ENCODE results near the gene GCDH.

Gene GCDH

GRCh38 chr19:12880551-12881171 lies 10.3 kb upstream of the GCDH start:
- Histone ChIP-seq H3K27me3 (ENCODE audit: control insufficient read depth, insufficient read depth, low read length) (peaks cover 15% of the 10 kb centered on the region), H3K36me3 (ENCODE audit: control insufficient read depth, insufficient read depth, low read length) (no peaks in the 10 kb centered on the region), H3K4me3 (ENCODE audit: low read length) (peak overlapping the region; percentile 44), H3K9ac (ENCODE audit: low read length) (peak overlapping the region; percentile 79), H3K4me1 (ENCODE audit: control insufficient read depth, insufficient read depth, low read length) (peaks cover 18% of the 10 kb centered on the region), H3K9me3 (ENCODE audit: control insufficient read depth, low read length) (peaks cover 4% of the 10 kb centered on the region)

DNA sequence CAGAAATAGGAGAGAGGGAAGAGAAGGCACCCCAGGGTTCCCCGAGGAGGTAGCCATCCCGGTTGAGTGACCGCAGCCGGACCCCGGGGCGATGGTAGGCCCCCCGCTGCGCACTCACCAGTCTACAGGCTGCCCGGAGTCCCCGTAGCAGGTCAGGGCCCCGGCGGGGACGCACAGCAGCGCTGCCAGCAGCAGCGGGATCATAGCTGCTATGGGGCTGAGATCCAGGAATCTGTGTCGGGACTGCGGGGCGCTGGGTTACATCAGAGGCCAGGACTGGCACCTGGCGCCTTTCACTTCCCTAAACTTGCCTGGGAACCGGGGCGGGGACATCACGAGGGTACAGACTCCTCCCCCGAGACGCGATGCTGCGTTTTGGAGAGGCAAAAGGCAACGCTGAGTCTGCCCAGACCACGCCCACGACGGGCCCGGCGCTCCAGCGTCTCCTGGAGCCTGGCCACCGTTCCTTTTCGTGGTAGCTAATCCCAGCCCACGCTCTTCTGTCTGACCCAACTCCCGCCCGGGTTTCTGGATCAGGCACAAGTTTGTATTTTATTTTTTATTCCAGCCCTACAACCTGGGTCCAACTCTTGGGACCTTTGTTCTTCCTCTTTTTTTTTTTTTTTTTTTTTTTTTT lies 9.7 kb upstream of the GCDH start, which contains the start of gene DNASE2:
TSS of gene DNASE2 (minus strand) at position 278 of the 637 bp plus-strand sequence. CDS start at position 204, 74 bp downstream.
- Histone ChIP-seq H3K9me3 (ENCODE audit: control insufficient read depth, low read length) (peaks cover 4% of the 10 kb centered on the region), H3K9ac (ENCODE audit: low read length) (peak within 1 kb of the TSS; percentile 79), H3K36me3 (ENCODE audit: control insufficient read depth, insufficient read depth, low read length) (no peaks in the 10 kb centered on the region), H3K4me3 (ENCODE audit: low read length) (peak within 1 kb of the TSS; percentile 44), H3K27me3 (ENCODE audit: control insufficient read depth, insufficient read depth, low read length) (peaks cover 21% of the 10 kb centered on the region), H3K4me1 (ENCODE audit: control insufficient read depth, insufficient read depth, low read length) (peaks cover 18% of the 10 kb centered on the region)

DNA sequence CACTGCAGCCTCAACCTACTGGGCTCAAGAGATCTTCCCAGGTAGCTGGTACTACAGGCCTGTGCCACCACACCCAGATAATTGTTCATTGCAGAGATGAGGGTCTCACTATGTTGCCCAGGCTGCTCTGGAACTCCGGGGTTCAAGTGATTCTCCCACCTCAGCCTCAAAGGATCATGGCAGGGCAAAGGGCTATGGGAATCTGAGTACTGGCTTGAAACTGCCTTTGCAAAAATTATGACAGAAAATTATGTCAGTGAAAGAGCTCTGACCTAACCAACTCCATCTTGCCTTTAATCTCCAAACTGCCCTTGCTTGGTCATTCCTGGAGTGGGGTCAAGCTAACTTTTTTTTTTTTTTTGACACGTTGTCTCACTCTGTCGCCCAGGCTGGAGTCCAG lies 8.4 kb upstream of the GCDH start:
- no peak overlapping the region for H3K9ac ChIP-seq (ENCODE audit: low read length)

DNA sequence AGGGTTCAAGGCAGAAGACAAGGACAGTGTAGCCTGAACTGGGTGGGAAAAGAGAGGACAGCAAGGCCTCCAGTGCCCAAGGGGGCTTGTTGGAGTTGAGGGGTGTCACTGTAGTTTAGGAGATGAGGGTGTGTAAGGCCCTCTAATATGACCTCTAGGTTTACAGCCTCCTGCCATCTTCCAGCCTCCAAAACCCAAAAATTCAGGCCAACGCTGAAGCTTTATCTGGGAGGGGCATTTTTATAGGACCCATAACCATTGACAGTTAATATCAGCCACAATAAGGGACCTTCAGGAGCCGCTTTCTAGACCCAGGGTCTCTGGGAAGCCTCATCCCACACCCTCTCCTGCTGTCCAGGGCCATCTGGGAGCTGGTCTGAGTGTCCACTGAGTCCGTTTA lies 6.8 kb upstream of the GCDH start:
- no peak overlapping the region for H3K9ac ChIP-seq (ENCODE audit: low read length)
- no peak overlapping the region for H3K4me3 ChIP-seq (ENCODE audit: low read length)
- H3K9me3 ChIP-seq (ENCODE audit: control insufficient read depth, low read length): peaks cover 4% of the 10 kb centered on the region
- peaks cover 28% of the 10 kb centered on the region for H3K27me3 ChIP-seq (ENCODE audit: control insufficient read depth, insufficient read depth, low read length)
- H3K4me1 ChIP-seq (ENCODE audit: control insufficient read depth, insufficient read depth, low read length): peaks cover 18% of the 10 kb centered on the region
- H3K36me3 ChIP-seq (ENCODE audit: control insufficient read depth, insufficient read depth, low read length): no peaks in the 10 kb centered on the region

More for the DNA sequence above, 8.4 kb upstream of the GCDH start:
- Histone ChIP-seq H3K36me3 (ENCODE audit: control insufficient read depth, insufficient read depth, low read length) (no peaks in the 10 kb centered on the region), H3K4me3 (ENCODE audit: low read length) (no peak overlapping the region), H3K27me3 (ENCODE audit: control insufficient read depth, insufficient read depth, low read length) (peaks cover 28% of the 10 kb centered on the region), H3K9me3 (ENCODE audit: control insufficient read depth, low read length) (peaks cover 4% of the 10 kb centered on the region), H3K4me1 (ENCODE audit: control insufficient read depth, insufficient read depth, low read length) (peaks cover 18% of the 10 kb centered on the region)

- Histone ChIP-seq H3K4me3 (ENCODE audit: low read length) (no peak overlapping the region), H3K9me3 (ENCODE audit: control insufficient read depth, low read length) (peaks cover 4% of the 10 kb centered on the region), H3K4me1 (ENCODE audit: control insufficient read depth, insufficient read depth, low read length) (peaks cover 18% of the 10 kb centered on the region), H3K27me3 (ENCODE audit: control insufficient read depth, insufficient read depth, low read length) (peaks cover 28% of the 10 kb centered on the region), H3K9ac (ENCODE audit: low read length) (no peak overlapping the region), H3K36me3 (ENCODE audit: control insufficient read depth, insufficient read depth, low read length) (no peaks in the 10 kb centered on the region)
These were observed 6.4 kb upstream of the GCDH start for GRCh38 chr19:12884627-12884925.

DNA sequence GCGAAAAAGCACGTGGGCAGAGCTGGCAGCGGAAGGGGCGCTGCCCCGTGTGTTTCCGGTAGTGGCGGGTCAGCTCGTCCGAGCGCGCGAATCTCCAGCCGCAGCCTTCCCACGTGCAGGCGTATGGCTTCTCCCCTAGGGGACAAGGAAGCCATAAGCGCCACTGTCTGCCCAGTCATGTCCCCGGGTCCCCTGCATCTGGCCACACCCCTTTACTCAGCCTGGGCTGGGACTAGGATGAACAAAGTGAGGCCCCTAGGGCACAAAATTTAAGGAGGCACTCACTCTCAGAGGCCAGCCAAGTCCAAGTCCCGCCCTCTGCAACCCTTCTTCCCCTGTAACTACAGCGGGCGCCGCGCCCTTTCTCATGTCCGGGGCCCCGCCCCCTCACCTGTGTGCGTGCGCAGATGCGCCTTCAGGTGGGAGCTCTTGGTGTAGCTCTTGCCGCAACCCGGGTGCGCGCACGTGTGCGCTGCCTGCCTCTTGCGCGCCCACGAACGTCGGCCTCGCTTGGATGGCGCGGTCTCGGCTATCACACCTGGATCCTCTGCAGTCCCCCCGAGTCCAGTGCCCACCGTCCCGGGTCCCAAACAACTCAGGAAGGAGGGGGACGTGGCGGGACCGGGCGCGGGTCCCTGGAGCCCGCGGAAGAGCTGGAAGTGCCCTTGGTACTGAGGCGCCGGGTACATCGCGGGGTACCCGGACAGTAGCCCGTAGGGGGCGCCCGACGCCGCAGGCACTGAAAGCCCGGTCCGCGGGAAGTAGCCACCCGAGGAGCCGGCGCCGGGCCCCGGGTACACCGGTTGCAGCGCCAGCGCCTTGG lies 5.8 kb upstream of the GCDH start:
- Histone ChIP-seq H3K4me3 (ENCODE audit: low read length) (no peak overlapping the region), H3K27me3 (ENCODE audit: control insufficient read depth, insufficient read depth, low read length) (peaks cover 28% of the 10 kb centered on the region)

DNA sequence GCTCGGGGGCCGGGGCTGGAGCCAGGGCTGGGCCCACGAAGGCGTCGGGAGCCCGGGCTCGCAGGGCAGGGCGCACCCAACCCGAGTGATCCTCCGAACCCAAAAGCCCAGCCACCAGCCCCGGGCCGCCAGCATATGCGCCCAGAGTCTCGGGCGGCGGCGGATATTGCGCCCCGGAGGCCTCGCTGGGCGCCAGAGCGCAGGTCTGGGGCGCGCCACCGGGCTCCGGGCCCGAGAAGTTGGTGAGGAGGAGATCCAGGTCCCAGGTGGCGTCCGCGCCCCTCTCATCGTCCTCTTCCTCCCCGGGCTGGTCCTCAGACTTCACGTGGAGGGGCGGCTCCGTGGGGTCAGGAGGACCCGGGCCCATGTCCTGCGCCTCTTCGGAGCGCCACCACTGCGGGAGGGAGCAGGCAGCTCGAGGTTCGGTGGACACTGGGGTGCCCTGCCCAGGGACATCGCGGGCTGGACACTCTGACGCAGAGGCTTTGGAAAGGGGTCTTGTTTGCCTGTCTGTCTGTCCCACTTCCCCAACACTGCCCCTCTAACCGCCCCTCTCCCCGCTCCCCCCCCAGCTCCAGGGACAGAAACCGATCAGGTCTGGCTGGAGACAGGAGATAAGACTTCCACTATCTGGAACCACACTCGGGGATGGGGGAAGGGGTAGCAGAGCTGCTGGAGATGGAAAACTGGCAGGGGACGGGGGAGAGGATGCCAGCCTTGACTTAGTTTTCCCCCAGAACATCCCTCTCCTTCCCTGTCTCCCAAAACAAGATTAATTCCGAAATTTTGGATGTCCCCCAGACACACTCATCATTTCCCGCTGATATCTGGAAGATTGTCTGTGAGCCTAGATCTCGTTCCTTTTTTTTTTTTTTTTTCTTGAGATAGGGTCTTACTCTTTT lies 5.0 kb upstream of the GCDH start:
- H3K9me3 ChIP-seq (ENCODE audit: control insufficient read depth, low read length): peaks cover 4% of the 10 kb centered on the region
- no peaks in the 10 kb centered on the region for H3K36me3 ChIP-seq (ENCODE audit: control insufficient read depth, insufficient read depth, low read length)
- H3K9ac ChIP-seq (ENCODE audit: low read length): no peak overlapping the region
- no peak overlapping the region for H3K4me3 ChIP-seq (ENCODE audit: low read length)
- peaks cover 10% of the 10 kb centered on the region for H3K4me1 ChIP-seq (ENCODE audit: control insufficient read depth, insufficient read depth, low read length)
- H3K27me3 ChIP-seq (ENCODE audit: control insufficient read depth, insufficient read depth, low read length): peaks cover 28% of the 10 kb centered on the region

More for the DNA sequence above, 5.8 kb upstream of the GCDH start:
- Histone ChIP-seq H3K9me3 (ENCODE audit: control insufficient read depth, low read length) (peaks cover 4% of the 10 kb centered on the region), H3K9ac (ENCODE audit: low read length) (no peak overlapping the region), H3K36me3 (ENCODE audit: control insufficient read depth, insufficient read depth, low read length) (no peaks in the 10 kb centered on the region), H3K4me1 (ENCODE audit: control insufficient read depth, insufficient read depth, low read length) (peaks cover 16% of the 10 kb centered on the region)

- Histone ChIP-seq H3K9me3 (ENCODE audit: control insufficient read depth, low read length) (peaks cover 4% of the 10 kb centered on the region), H3K4me3 (ENCODE audit: low read length) (no peak overlapping the region), H3K9ac (ENCODE audit: low read length) (no peak overlapping the region), H3K4me1 (ENCODE audit: control insufficient read depth, insufficient read depth, low read length) (peaks cover 13% of the 10 kb centered on the region), H3K36me3 (ENCODE audit: control insufficient read depth, insufficient read depth, low read length) (no peaks in the 10 kb centered on the region), H3K27me3 (ENCODE audit: control insufficient read depth, insufficient read depth, low read length) (peaks cover 28% of the 10 kb centered on the region)
These were observed 4.3 kb upstream of the GCDH start for GRCh38 chr19:12886651-12886968.

DNA sequence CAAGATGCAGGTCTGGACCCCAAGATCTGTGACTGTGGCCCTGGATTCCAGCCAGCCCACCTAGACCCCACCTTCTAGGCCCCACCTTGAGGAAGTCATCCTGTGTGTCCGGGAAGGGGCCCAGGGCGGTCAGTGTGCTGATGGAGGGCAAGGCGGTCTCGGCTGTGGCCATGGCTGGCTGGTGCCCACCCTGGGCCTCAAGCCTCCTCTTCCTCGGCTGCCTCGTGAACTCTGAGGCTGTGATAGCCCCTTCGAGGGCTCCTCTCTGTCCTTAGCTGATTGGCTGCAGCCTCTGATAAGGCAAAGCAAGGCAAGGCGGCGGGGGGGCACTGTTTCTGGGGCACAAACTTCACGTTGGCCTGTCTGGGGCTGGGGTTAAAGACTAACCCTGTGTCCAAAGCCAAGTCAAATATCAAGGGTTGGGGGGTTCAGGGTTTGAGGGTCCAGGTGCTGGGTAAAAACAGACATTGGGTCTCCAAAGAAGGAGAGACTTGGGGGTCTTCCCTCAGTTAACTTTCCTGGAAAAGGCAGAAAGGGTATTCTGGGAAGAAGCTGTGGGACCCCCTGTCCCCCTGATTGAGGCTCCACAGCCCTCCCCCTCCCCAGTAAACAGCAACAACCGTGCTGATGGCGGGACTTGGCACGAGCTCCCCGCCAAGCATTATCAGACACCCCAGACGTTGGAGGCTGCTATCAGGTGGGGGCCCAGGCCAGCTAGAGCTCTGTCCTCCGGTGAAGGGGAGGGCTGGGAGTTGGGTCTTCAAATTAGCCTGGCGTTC lies 3.8 kb upstream of the GCDH start, which contains the start of gene KLF1:
TSS of gene KLF1 (minus strand) at position 233 of the 779 bp plus-strand sequence. CDS start at position 172, 61 bp downstream.
- Histone ChIP-seq H3K27me3 (ENCODE audit: control insufficient read depth, insufficient read depth, low read length) (peaks cover 28% of the 10 kb centered on the region), H3K9ac (ENCODE audit: low read length) (no peak within 1 kb of the TSS), H3K4me1 (ENCODE audit: control insufficient read depth, insufficient read depth, low read length) (peaks cover 19% of the 10 kb centered on the region), H3K36me3 (ENCODE audit: control insufficient read depth, insufficient read depth, low read length) (no peaks in the 10 kb centered on the region), H3K4me3 (ENCODE audit: low read length) (no peak within 1 kb of the TSS), H3K9me3 (ENCODE audit: control insufficient read depth, low read length) (peaks cover 4% of the 10 kb centered on the region)

DNA sequence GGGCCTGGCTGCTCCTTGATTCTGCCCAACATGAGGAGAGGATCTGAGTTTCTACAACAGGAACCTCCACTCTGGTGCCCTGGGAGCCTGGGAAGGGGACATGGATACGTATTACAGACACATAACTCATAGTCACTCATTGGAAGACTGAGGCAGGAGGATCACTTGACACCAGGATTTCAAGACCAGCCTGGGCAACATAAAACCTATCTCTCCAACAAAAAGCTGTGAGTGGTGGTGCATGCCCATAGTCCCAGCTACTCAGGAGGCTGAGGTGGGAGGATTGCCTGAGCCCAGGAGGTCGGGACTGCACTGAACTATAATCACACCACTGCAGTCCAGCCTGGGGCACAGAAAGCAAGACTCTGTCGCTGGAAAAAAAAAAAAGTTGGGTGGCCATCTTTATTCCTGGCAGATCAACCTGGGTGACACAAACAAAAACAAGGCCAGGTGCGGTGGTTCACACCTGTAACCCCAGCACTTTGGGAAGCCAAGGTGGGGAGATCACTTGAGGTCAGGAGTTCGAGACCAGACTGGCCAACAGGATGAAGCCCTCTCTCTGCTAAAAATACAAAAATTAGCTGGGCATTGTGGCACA lies 2.9 kb upstream of the GCDH start:
- H3K4me3 ChIP-seq (ENCODE audit: low read length): no peak overlapping the region
- peaks cover 28% of the 10 kb centered on the region for H3K27me3 ChIP-seq (ENCODE audit: control insufficient read depth, insufficient read depth, low read length)
- H3K9ac ChIP-seq (ENCODE audit: low read length): no peak overlapping the region
- peaks cover 4% of the 10 kb centered on the region for H3K9me3 ChIP-seq (ENCODE audit: control insufficient read depth, low read length)
- peaks cover 20% of the 10 kb centered on the region for H3K4me1 ChIP-seq (ENCODE audit: control insufficient read depth, insufficient read depth, low read length)
- H3K36me3 ChIP-seq (ENCODE audit: control insufficient read depth, insufficient read depth, low read length): no peaks in the 10 kb centered on the region

Measured in mucosa of stomach (tissue), 1 donor.